IPS-NIHi7 (cell line): ENCODE measurements around the gene ABHD12B.

Experiments used
- DNase-seq: peaks from one replicate; pipeline ENCODE4 v3.0.0; 2012; ENCODE audit warnings: mixed read lengths; ENCODE audit errors: extremely low spot score

ABHD12B gene

GRCh38 chr14:50839048-50839447 lies 32.8 kb upstream of the ABHD12B start:
- no peak for DNase-seq

GRCh38 chr14:50839691-50840090 lies 32.2 kb upstream of the ABHD12B start:
- no peak for DNase-seq

- no peak for DNase-seq
Measured at GRCh38 chr14:50844391-50844790, 27.5 kb upstream of the ABHD12B start.

GRCh38 chr14:50845166-50845565 lies 26.7 kb upstream of the ABHD12B start:
- DNase-seq = no peak

- no peak for DNase-seq
Measured at GRCh38 chr14:50846226-50846880, 25.5 kb upstream of the ABHD12B start.

- no peak for DNase-seq
Measured at GRCh38 chr14:50853891-50854290, 18.0 kb upstream of the ABHD12B start.

GRCh38 chr14:50854521-50854920 lies 17.3 kb upstream of the ABHD12B start:
- DNase-seq = no peak

GRCh38 chr14:50855558-50855957 lies 16.3 kb upstream of the ABHD12B start:
- DNase-seq = no peak

GRCh38 chr14:50856660-50857059 lies 15.2 kb upstream of the ABHD12B start:
- no peak for DNase-seq

- DNase-seq = no peak
Measured at GRCh38 chr14:50859296-50859624, 12.6 kb upstream of the ABHD12B start.

- DNase-seq = peak; percentile 85
Measured at GRCh38 chr14:50860478-50861086, 11.3 kb upstream of the ABHD12B start.

- no peak for DNase-seq
Measured at GRCh38 chr14:50862036-50862570, 9.8 kb upstream of the ABHD12B start.

GRCh38 chr14:50864237-50864636 lies 7.6 kb upstream of the ABHD12B start:
- DNase-seq = no peak

GRCh38 chr14:50864946-50865345 lies 6.9 kb upstream of the ABHD12B start:
- DNase-seq = no peak

GRCh38 chr14:50865391-50866076 lies 6.3 kb upstream of the ABHD12B start:
- DNase-seq = no peak

- DNase-seq = no peak
Measured at GRCh38 chr14:50871228-50871627, 625 bp upstream of the ABHD12B start.

- no peak for DNase-seq
Measured at GRCh38 chr14:50874757-50875156, 2.9 kb downstream of the ABHD12B start.

GRCh38 chr14:50875359-50876070 lies 3.7 kb downstream of the ABHD12B start:
- DNase-seq = no peak

- no peak for DNase-seq
Measured at GRCh38 chr14:50882932-50883826, 11.3 kb downstream of the ABHD12B start.

- no peak for DNase-seq
Measured at GRCh38 chr14:50883827-50884197, 12.0 kb downstream of the ABHD12B start.

GRCh38 chr14:50887476-50887875 lies 15.6 kb downstream of the ABHD12B start:
- no peak for DNase-seq
